Osteoblast (primary cell): Measurements from ENCODE around the gene DRC3. TPM values are rescaled to one million over a fixed set of nuclear protein-coding genes. Genes with fewer than 3 reads are reported as not detected.
"Not testable (repeated sequence)": the region's sequence is repeated elsewhere in the genome, so short reads cannot be mapped to it uniquely, and the experiment has no call there.

Experiments used
- DNase-seq: peaks from one replicate; pipeline ENCODE4 v3.0.0; 2011; ENCODE audit warnings: low spot score, mixed read lengths; ENCODE audit not compliant: insufficient read length; ENCODE audit errors: missing footprints
- H2AFZ ChIP-seq: 2 replicates; pipeline ENCODE4 v1.6.0; 2011; ENCODE audit warnings: mild to moderate bottlenecking, low read length
- H3K27ac ChIP-seq: 2 replicates; pipeline ENCODE4 v1.5.1; 2011; ENCODE audit warnings: mild to moderate bottlenecking, low read depth, low read length, moderate library complexity
- H3K27me3 ChIP-seq: 2 replicates; pipeline ENCODE4 v1.6.0; 2012; ENCODE audit warnings: mild to moderate bottlenecking, control low read depth, inconsistent platforms, low read length, moderate library complexity; ENCODE audit not compliant: insufficient read depth
- H3K36me3 ChIP-seq: 2 replicates; pipeline ENCODE4 v1.5.1; 2011; ENCODE audit warnings: mild to moderate bottlenecking, low read length, control low read depth, moderate library complexity; ENCODE audit not compliant: insufficient read depth
- H3K4me1 ChIP-seq: 2 replicates; pipeline ENCODE4 v1.5.1; 2011; ENCODE audit warnings: mild to moderate bottlenecking, low read length, control low read depth, moderate library complexity; ENCODE audit not compliant: insufficient read depth
- H3K4me2 ChIP-seq: 2 replicates; pipeline ENCODE4 v1.6.0; 2011; ENCODE audit warnings: mild to moderate bottlenecking, low read length; ENCODE audit not compliant: insufficient read depth
- H3K4me3 ChIP-seq: fragments of 200-600 bp; sonication (generic); 3 replicates; pipeline ENCODE4 v1.5.1; 2012; ENCODE audit warnings: mild to moderate bottlenecking, low read length, inconsistent platforms; ENCODE audit not compliant: insufficient read depth
- H3K79me2 ChIP-seq: 2 replicates; pipeline ENCODE4 v1.6.0; 2012; ENCODE audit warnings: mild to moderate bottlenecking, low read length, control low read depth, inconsistent platforms; ENCODE audit not compliant: insufficient read depth
- H3K9me3 ChIP-seq: 2 replicates; pipeline ENCODE4 v1.5.1; 2011; ENCODE audit warnings: low read depth, low read length, control low read depth
- H4K20me1 ChIP-seq: 2 replicates; pipeline ENCODE4 v1.6.0; 2012; ENCODE audit warnings: mild to moderate bottlenecking, low read length, control low read depth; ENCODE audit not compliant: insufficient read depth
- CTCF ChIP-seq: IDR thresholded peaks from 2 replicates; pipeline ENCODE4 v1.5.1; 2011; ENCODE audit warnings: mild to moderate bottlenecking, low read depth, low read length, moderate library complexity; ENCODE audit errors: extremely low read depth
- total RNA-seq: library from RNA; depleted of rRNA; stranded (reverse); fragments of >200 nt; gene quantifications from 2 replicates; pipeline ENCODE4 v1.2.3, GENCODE V29; 2012

DRC3 gene
- total RNA-seq, 1 donor, result 2.9 TPM

GRCh38 chr17:17938388-17939107 is 34.1 kb upstream of the DRC3 start:
- no peak overlapping the region for H3K27ac ChIP-seq
- H4K20me1 ChIP-seq, result peaks cover 29% of the 10 kb centered on the region
- no peaks in the 10 kb centered on the region for H3K9me3 ChIP-seq
- H3K79me2 ChIP-seq, result peaks cover 71% of the 10 kb centered on the region
- TF ChIP-seq CTCF, result no peak
- no peak overlapping the region for H3K4me3 ChIP-seq
- no peaks in the 10 kb centered on the region for H3K27me3 ChIP-seq
- no peaks in the 10 kb centered on the region for H3K36me3 ChIP-seq
- no peak for DNase-seq
- no peak overlapping the region for H3K4me2 ChIP-seq
- peaks cover 83% of the 10 kb centered on the region for H3K4me1 ChIP-seq
- H2AFZ ChIP-seq, result no peak overlapping the region

GRCh38 chr17:17939941-17940340 is 32.7 kb upstream of the DRC3 start:
- H3K4me1 ChIP-seq, result peaks cover 73% of the 10 kb centered on the region
- H3K4me3 ChIP-seq, H3K9me3 ChIP-seq, DNase-seq, H3K4me2 ChIP-seq, H3K36me3 ChIP-seq, H2AFZ ChIP-seq, H3K27me3 ChIP-seq: not testable (repeated sequence)
- peaks cover 74% of the 10 kb centered on the region for H3K79me2 ChIP-seq
- H4K20me1 ChIP-seq, result peaks cover 31% of the 10 kb centered on the region
- peak overlapping the region; percentile 29 for H3K27ac ChIP-seq

- peak overlapping the region; percentile 47 for H3K4me2 ChIP-seq
Measured at GRCh38 chr17:17940441-17940911, 32.2 kb upstream of the DRC3 start.

GRCh38 chr17:17941015-17941414 is 31.6 kb upstream of the DRC3 start:
- TF ChIP-seq CTCF, result no peak
- Histone ChIP-seq H3K36me3 (no peaks in the 10 kb centered on the region), H3K9me3 (no peaks in the 10 kb centered on the region), H4K20me1 (peaks cover 24% of the 10 kb centered on the region), H3K4me3 (no peak overlapping the region), H3K27me3 (no peaks in the 10 kb centered on the region), H2AFZ (no peak overlapping the region), H3K4me1 (peaks cover 62% of the 10 kb centered on the region), H3K79me2 (peaks cover 78% of the 10 kb centered on the region), H3K27ac (no peak overlapping the region), H3K4me2 (peak overlapping the region; percentile 47)
- no peak for DNase-seq

More at GRCh38 chr17:17940441-17940911, 32.2 kb upstream of the DRC3 start:
- H3K9me3 ChIP-seq, result no peaks in the 10 kb centered on the region
- no peaks in the 10 kb centered on the region for H3K27me3 ChIP-seq
- H2AFZ ChIP-seq, result no peak overlapping the region
- H3K27ac ChIP-seq, result peak overlapping the region; percentile 29
- peaks cover 25% of the 10 kb centered on the region for H4K20me1 ChIP-seq
- peak; percentile 73 for DNase-seq
- H3K79me2 ChIP-seq, result peaks cover 75% of the 10 kb centered on the region
- no peaks in the 10 kb centered on the region for H3K36me3 ChIP-seq
- peaks cover 68% of the 10 kb centered on the region for H3K4me1 ChIP-seq
- H3K4me3 ChIP-seq, result no peak overlapping the region
- TF ChIP-seq CTCF, result no peak
